GM12891 (cell line): ENCODE results near the gene CMSS1.

Experiments used
- PAX5 ChIP-seq: IDR thresholded peaks from 2 replicates; pipeline ENCODE4 v1.6.1; 2011; ENCODE audit warnings: low read length, moderate library complexity, mild to moderate bottlenecking; ENCODE audit not compliant: insufficient read depth, severe bottlenecking
- POLR2A ChIP-seq: IDR thresholded peaks from 2 replicates; pipeline ENCODE4 v1.6.1; 2011; ENCODE audit warnings: low read depth, low read length, control low read depth
- POLR2AphosphoS5 ChIP-seq: IDR thresholded peaks from 2 replicates; pipeline ENCODE4 v1.6.1; 2011; ENCODE audit warnings: low read depth, low read length, control low read depth
- POU2F2 ChIP-seq: IDR thresholded peaks from 2 replicates; pipeline ENCODE4 v1.6.1; 2011; ENCODE audit warnings: low read depth, mild to moderate bottlenecking, control low read depth, low read length, moderate library complexity
- SPI1 ChIP-seq: IDR thresholded peaks from 2 replicates; pipeline ENCODE4 v1.6.1; 2011; ENCODE audit warnings: low read depth, low read length, control low read depth
- TAF1 ChIP-seq: IDR thresholded peaks from 2 replicates; pipeline ENCODE4 v1.6.1; 2011; ENCODE audit warnings: low read depth, low read length, control low read depth

DNA sequence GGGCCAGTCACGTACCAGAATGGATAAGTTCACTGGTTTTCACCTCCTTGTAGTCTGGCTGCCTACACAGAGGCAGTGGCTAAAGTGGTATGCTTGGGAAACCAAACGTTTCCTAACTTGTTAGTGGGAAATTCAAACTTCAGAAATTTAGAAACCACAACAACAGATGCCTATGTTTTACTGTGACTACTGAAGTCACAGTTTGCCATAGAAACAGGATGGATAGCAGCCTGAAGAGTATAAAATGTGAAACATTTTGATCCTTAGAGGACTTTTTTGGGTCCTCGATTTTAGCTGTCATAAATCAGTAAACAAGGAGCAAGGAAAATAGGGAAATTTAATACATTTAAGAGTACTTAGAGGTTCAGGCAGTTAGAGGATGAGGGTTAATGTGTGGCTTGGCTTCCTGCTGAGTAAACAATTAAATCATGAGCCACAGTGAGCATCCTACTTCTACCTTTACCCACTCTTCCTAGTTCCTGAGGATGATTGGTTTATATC is 48.6 kb downstream of the CMSS1 start:
- TF ChIP-seq SPI1 (no peak), POLR2A (no peak), POLR2AphosphoS5 (no peak), TAF1 (no peak), PAX5 (no peak), POU2F2 (no peak)
